Suprapubic skin (tissue), 4 donors: ENCODE data around the gene CST6.

Experiments used
- CTCF ChIP-seq, 2 donors: fragments of 200-600 bp in 1 of 2; fragments of 450-650 bp in 1 of 2; sonication (generic) in 1 of 2; IDR thresholded peaks; one replicate each; pipeline ENCODE4 v1.5.1; 2016 to 2019; ENCODE audit warnings: antibody characterized with exemption in 2 of 2, mild to moderate bottlenecking in 1 of 2, moderate library complexity in 1 of 2
- EP300 ChIP-seq: sonication (generic); formaldehyde crosslinking; IDR thresholded peaks from one replicate; pipeline ENCODE4 v1.6.1; 2017; ENCODE audit warnings: antibody characterized with exemption
- POLR2A ChIP-seq, 2 donors: fragments of 450-650 bp; IDR thresholded peaks; one replicate each; pipeline ENCODE4 v1.6.1; 2017; ENCODE audit warnings: antibody characterized with exemption in 2 of 2, mild to moderate bottlenecking in 2 of 2, moderate library complexity in 2 of 2
- POLR2AphosphoS5 ChIP-seq, 3 donors: sonication (generic); formaldehyde crosslinking; IDR thresholded peaks; one replicate each; pipeline ENCODE4 v1.6.1; 2017; ENCODE audit warnings: antibody characterized with exemption in 3 of 3

DNA sequence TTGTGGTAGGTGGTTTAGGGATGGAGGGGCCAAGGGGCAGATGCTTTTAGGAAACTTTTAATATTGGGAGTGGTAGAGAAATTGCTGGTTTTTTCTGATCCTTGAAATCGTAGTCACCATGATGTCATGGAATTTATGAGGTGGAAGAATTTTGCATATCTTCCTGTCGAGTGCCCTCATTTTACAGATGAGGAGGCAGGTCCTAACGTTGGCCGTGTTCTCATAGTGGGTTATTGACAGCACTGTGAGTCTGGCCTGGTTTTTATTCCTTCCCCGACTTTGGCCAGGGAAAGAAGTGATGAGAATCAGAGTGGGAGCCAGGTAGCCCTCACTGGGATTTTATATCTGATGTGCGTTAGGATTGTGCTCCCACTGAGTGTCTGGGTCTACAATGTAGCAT is 49.5 kb downstream of the CST6 start:
- TF ChIP-seq POLR2A (IDR thresholded peaks at IDR 0.05) = no peak
- no peak for TF ChIP-seq EP300
- TF ChIP-seq CTCF (IDR thresholded peaks at IDR 0.05) = no peak
- no peak for TF ChIP-seq POLR2AphosphoS5 (IDR thresholded peaks at IDR 0.05)
